GM19328 (cell line): ENCODE data around the gene CLEC16A.

Source experiments
- ATAC-seq: cut with Tn5 transposase; IDR thresholded peaks from one replicate; pipeline ENCODE4 v1.9.1; 2021; ENCODE audit warnings: mild to moderate bottlenecking, moderate library complexity; ENCODE audit not compliant: unreplicated experiment

The CLEC16A gene

DNA sequence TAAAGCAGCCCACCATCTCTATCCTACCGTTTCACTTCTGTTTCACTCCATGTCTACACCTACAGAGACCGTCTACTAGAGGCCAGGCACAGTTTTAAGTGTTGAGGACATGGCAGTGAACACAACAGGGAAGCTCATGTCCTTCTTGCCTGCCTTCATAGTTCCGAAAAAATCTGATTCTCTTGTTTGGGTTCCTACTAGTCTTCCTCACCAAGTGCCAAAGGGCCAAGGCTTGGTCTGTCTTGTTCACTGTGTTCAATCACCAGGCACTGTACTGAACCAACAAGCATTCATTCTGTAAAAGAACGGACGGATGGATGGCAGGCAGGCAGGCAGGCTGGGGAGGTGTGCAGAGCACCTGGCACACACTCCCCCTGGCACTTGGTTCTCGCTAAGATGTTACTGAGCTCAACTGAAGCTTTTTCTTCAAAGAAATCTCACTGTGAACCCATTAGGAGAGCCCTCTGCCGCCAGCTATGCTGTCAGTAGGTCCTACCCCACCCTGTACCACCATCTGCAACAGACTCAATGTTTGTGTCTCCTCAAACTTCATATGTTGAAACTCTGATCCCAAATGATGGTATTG is 4.6 kb upstream of the CLEC16A start:
- ATAC-seq: no peak

DNA sequence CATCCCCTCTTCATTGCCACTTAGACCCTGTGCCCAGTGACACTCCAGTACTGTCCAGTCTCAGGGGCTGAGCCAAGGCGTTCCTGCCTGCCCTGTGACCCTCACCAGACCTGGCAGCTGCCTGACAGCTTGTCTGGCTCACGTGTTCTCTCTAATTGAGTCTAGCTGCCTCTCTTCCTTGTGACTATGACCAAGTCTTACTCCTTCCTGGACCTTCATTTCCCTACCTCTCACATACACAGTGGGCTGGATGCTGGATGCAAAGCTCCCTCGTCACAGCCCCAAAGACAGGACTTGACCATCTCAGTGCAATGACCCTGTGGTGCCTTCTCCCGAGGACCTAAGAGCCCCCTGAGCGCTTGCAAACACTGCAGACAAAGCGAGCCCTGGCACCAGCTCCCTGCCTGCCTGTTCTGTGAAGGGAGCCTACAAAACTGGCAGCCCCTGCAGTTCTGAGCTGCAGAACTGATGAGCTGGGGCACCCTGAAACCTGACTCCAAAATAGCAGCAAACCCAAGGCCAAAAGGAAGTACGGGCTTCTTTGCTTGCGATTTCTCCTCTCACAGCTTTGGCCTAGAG is 3.8 kb upstream of the CLEC16A start:
- no peak for ATAC-seq

- no peak for ATAC-seq
These were observed 3.0 kb upstream of the CLEC16A start for GRCh38 chr16:10941127-10941933.

DNA sequence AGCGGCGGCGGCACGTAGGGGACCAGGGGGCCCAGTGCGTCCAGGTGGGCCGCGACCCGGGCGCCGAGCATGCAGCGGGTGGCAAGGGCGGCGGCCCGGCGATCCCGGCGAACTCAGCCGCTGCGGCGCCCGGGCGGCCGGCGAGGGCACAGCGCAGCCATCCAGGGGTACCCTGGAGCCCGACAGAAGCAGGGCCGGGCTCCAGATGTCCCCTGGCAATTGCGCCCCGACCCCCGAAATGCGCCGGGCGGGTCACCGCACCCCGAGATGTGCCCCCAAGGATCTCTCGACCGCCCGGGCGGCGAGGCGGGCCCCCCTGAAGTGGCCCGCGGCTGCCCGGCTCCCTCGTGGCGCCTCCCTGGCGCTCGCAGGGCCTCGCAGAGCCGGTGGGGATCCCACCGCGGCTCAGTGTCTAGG is 2.4 kb upstream of the CLEC16A start:
- peak; percentile 3 for ATAC-seq

- ATAC-seq: peak; percentile 51
These were observed 1.9 kb upstream of the CLEC16A start, which contains the start of gene DEXI for GRCh38 chr16:10942352-10943063. Gene DEXI (minus strand): TSS chr16:10942468. CDS start chr16:10942005, 463 bp downstream.

- ATAC-seq: no peak
These were observed 1.4 kb upstream of the CLEC16A start for GRCh38 chr16:10943064-10943353.

GRCh38 chr16:10945065-10945787 is 862 bp downstream of the CLEC16A start:
- ATAC-seq: no peak

DNA sequence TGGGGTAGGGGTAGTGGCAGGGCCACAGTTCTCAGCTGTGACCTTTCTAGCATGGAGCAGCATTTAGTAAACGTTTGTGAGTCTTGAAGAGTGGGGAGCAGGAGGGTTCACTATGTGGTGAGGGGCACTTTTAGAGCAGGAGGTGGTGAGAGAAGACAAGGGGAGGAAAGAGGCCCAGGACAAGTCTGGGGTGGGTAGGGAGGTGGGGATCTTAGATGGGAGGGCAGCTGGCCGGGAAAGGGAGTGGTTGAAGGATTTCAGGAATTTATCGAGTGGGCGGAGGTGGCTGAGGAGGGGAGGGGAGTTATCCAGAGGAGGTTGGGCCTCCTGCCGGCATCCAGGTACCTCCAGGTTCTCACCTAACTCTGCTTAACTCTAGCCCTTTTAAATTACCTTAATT is 1.9 kb downstream of the CLEC16A start:
- ATAC-seq: no peak

DNA sequence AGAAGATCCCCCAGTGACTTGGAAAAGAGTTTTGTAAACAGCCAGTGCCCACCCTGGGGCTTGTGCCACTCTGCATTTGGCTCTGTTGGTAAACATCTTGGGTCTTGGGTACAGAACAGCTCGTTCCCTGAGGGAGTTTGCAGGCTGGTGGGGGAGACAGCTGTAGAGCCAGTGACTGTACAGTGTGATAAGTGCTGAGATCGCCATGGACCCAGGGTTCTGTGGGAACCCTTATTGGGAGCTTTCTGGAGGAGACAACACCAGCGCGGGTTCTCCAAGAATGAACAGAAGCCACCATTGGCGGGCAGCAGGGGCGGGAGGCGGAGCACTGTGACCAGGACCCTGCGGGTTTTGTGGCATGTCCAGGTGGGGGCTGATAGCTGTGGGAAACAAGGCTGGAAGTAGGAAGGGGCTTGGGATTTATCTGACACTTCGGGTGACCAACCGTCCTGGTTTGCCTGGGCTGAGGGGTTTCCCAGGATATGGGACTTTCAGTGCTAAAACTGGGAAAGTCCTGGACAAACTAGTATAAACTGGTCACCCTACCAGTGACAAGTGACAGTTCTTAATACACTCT is 2.9 kb downstream of the CLEC16A start:
- no peak for ATAC-seq

- peak; percentile 63 for ATAC-seq
These were observed 5.1 kb downstream of the CLEC16A start for GRCh38 chr16:10949424-10949970.

GRCh38 chr16:10950393-10950792 is 6.0 kb downstream of the CLEC16A start:
- ATAC-seq: no peak

DNA sequence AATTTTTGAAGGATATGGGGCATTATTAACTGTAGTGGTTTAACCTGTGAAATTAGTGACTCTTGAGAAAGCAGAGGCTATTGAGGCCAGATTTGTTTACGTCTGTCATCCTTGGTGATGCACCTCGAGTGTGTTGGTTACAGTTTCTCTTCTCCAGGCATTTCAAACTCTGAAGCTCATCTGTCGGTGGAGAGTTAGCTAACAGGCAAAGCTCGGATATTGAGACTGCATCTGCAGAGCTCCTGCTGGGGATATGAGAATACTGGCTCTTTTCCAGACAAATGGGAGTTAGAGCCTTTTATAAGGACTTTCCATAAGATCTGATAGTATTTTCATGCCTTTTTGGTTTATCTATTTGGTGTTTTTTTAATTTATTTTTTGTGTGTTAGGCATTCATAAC is 6.7 kb downstream of the CLEC16A start:
- no peak for ATAC-seq

- no peak for ATAC-seq
These were observed 10.5 kb downstream of the CLEC16A start for GRCh38 chr16:10954903-10955302.

- no peak for ATAC-seq
These were observed 13.6 kb downstream of the CLEC16A start for GRCh38 chr16:10957771-10958482.

DNA sequence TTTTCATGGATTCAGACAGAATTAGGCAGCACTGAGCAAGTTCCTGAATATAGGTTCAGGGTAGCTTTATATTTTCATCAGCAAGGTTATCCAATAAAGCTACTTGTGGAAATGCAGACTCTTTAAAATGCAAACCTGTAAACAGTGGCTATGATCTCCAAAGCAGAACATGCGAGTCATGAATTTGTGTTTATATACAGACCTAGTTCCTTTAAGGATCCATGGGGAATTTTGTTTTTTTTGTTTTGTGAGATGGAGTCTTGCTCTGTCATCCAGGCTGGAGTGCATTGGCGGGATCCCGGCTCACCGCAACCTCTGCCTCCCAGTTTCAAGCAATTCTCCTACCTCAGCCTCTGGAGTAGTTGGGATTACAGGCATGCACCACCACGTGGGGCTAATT is 14.8 kb downstream of the CLEC16A start:
- no peak for ATAC-seq

DNA sequence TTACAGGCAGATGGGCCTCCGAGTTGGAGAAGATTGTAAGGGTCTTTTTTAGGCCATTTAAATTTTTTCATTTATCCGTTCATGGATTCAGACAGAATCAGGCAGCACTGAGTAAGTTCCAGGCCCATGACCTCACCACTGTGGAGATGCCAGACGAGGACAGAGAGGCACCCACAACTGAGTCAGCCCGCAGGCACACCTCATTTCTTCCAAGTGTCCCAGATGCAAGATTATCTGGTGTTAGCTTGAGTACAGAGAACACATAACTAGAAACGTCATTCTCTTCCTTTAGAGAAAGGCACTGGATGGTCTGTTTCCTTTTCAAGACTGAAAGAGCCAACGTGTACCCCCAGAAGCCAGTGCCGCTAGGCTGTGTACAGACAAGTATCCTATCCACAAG is 16.9 kb downstream of the CLEC16A start:
- ATAC-seq: no peak

GRCh38 chr16:10964039-10964890 is 19.9 kb downstream of the CLEC16A start:
- ATAC-seq: no peak

- no peak for ATAC-seq
These were observed 20.5 kb downstream of the CLEC16A start for GRCh38 chr16:10964891-10965326.
